Measurements from ENCODE around the gene MYF6.
"Not testable (repeated sequence)": the region's sequence is repeated elsewhere in the genome, so short reads cannot be mapped to it uniquely, and the experiment has no call there.

GRCh38 chr12:80676042-80676636 is 31.3 kb upstream of the MYF6 start:
- TF ChIP-seq CTCF (IDR thresholded peaks at IDR 0.05; ENCODE audit: poor library complexity): peak; percentile 5
- not testable (repeated sequence) for TF ChIP-seq EZH2 (IDR thresholded peaks at IDR 0.05; ENCODE audit: borderline replicate concordance)
